Nucleus accumbens (tissue), 56 donors: Measurements from ENCODE around the gene GLRX5.

Source experiments
- DNase-seq, 56 donors: peaks; one replicate each; lab custom pipeline; 2025; lab: John Stamatoyannopoulos, UW

The GLRX5 gene

DNA sequence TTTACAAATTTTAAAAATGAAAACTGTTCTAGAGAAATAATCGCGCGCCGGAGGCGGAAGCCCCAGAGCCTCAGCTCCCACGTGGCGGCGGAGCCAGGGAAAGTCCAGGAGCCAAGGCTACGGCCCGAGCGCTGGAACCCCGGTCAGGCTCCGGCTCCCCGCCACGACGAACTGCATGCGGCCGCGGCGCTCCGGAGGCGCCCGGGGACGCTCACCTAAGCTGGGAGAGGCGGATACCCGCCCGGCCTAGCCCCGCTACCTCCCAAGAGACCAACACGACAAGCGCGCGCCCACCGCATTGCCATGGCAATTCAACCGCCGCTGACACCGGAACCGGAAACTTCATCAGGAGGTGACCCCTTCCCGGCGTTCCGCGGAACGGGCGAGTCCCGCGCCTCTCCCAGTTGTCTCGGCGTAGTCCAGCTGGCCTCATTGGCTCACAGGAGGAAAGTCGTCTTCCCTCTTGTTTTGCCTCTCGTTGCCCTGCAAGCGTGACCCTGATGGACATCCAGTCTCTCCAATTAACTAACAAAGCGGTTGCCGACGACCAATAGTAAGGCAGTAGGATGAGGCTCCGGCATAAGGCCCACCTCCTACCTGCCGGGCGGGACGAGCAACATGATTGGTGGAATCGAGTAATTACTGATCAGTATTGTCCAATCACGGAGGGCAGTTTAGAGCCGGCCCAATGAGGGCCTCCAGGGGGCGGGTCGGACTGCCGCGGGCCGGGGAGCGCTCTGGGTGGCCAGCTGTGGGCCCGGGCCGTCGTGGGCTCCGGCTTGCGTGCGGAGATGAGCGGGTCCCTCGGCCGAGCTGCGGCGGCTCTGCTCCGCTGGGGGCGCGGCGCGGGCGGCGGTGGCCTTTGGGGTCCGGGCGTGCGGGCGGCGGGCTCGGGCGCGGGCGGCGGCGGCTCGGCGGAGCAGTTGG lies at the start of gene GLRX5:
GLRX5 (plus strand) TSS at position 752 of the 927 bp plus-strand sequence; CDS start at position 792, 40 bp downstream.
- peak; percentile 91 to 100 (median 99) for DNase-seq

DNA sequence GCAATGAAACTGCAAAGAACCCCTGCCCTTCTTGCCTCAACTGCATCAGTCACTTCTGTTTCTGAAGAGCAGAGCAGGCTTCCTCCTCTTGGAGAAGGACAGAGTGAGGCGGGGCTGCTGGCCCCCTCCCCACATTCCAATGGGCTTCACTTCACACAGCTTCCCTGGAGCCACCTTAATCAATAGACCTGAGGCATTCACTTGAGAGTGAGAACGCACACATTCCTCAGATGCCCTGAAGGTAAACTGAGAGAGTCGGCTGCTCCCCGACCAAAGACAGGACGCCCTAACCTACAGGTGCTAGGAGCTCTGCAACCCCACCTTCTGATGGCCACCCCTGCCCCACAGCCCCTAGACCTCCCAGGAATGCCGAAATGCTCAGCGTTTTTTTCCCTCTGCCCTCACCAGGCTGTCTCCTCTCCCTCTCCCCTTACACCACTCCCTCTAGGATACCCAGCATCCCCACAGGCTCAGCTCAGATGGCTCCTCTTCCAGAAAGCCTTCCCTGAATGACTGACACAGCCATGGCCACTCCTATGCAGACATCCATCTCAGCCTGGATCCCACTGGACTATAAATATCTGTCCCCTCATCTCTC lies 49.5 kb upstream of the GLRX5 start:
- DNase-seq = no peak

DNA sequence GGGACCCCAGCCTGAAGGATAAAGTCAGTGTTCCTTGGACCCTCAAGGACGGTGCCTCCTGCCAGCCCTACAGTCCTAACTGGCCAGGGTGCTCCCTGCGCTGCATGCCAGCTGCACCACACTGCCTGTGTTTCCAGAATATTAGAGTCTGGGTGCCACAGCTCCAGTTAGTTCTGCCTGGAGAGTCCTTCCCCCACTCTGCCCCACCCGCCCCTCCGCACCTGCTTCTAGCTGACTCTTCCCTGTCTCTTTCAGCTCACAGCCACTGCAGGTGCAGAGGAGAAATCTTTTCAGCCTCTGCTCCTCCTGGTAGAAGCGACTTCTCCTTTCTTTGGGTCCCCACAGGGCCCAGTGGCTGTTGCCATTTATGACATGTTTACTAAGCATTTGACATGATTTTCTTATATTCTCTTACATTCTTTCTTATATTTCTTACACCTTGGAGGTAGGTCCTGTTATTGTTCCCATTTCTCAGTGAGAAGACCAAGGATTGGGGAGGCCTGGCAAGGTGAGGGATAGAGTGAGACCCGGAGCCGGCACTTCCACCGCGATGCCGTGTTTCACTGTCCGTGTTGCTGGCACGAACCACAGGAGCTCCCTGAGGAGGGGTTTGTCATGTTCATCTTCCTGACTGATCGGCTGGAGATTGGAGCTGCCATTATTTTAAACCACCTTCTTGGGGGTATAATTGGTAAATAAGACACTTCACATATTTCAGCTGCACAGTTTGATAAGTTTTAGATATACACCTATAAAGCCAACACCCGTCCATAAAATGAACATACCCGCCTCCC lies 47.8 kb upstream of the GLRX5 start:
- no peak for DNase-seq

DNA sequence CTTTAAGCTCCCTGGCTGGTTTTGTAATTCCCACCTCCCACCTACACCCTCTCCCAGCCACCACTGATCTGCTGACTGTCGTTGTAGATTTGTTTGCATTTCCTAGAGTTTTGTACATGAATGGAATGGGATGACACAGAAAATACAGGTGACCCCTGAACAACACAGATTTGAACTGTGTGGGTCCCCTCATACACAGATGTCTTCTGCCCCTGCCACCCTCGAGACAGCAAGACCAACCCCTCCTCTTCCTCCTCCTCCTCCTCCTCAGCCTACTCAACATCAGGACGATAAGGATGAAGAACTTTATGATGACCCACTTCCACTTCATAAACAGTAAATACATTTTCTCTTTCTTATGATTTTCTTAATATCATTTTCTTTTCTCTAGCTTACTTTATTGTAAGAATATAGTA lies 47.2 kb upstream of the GLRX5 start:
- no peak for DNase-seq

DNA sequence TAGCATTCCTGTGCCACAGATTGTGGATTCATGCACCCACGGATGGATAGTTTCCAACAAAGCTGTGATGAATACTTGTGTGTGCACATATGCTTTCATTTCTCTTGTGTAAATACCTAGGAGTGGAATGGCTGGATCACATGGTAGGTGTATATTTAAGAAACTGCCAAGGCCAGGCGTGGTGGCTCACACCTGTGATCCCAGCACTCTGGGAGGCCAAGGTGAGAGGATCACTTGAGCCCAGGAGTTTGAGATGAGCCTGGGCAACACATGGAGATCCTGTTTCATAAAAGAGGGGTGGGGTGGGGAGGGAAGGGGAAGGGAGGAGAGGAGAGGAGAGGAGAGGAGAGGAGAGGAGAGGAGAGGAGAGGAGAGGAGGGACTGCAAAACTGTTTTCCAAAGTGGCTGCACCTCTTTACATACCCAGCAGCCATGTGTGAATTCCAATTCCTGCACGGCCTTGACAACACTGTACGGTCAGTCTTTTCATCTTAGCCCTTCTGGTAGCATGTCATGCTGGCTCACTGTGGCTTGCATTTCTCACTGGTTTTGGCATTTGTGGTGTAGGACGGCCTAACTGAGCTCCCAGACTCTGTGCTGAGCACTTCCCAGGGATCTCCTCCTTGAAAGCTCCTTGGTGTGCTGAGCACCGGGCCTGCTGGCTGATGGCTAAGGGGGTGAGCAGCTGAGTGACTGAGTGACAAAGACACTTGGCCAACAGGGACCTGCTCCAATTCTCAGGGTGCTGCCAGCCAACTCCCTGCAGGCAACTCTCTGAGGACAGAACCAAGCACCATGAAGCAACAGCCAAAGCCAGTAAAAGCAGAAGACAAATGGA lies 46.3 kb upstream of the GLRX5 start:
- DNase-seq = peak in 32 of 56 donors; percentile 14 to 71 (median 41)

DNA sequence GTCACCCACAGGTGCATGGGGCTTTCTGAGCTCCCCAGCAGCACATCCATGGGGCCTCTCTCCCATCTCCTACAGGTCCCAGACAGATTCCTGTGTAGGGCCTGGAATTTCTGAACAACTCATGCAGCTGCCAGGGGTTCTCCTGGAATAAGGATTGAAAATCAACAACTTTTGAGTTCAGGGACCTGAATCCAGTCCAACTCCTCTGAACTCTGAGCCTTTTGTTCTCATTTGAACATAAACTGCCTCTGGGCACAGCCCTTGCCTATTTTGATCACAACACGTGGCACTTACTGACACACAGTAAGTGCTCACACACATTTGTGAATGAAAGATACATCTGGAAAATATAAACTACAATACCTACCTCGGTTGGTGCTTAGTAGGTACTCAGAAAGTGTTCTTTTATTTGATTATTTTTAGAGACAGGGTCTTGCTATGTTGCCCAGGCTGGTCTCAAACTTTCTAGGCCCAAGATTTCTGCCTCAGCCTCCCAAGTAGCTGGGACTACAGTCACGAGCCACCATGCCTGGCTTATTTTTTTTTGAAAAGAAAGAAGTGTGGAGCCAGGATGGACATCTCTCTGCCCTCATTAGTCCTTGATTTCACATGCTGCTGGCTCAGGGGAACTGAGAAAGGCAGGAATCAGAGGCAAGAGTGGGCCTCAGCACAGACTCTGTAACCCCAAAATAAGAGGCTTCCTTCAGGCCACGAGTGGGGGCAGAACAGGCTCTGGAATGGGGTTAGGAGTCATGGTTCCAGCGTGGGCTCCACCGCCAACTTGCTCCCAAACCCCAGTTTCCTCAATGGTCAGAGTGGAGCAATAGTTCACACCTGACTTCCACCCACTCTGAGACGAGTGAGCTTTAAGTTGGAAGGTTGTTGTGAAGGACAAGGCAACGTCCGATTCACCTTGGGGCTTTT lies 45.4 kb upstream of the GLRX5 start:
- DNase-seq = peak in 1 of 56 donors; percentile 26

DNA sequence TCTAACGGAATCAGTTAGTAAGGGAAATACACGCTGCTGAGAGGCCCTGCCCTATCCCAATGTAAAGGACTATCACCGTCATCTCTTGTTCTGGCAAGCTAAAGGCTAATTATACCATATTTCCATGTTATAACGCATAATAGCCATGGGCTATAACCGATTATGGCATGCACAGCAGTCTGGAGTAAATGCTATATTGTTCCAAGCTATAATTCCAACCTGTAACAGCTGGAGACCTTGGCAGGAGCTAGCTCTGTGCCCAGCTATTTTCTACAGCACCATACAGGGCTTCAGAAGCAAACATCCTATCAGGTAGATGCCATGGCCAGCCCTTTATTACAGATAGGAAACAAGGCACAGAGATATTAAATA lies 44.7 kb upstream of the GLRX5 start:
- DNase-seq = no peak

DNA sequence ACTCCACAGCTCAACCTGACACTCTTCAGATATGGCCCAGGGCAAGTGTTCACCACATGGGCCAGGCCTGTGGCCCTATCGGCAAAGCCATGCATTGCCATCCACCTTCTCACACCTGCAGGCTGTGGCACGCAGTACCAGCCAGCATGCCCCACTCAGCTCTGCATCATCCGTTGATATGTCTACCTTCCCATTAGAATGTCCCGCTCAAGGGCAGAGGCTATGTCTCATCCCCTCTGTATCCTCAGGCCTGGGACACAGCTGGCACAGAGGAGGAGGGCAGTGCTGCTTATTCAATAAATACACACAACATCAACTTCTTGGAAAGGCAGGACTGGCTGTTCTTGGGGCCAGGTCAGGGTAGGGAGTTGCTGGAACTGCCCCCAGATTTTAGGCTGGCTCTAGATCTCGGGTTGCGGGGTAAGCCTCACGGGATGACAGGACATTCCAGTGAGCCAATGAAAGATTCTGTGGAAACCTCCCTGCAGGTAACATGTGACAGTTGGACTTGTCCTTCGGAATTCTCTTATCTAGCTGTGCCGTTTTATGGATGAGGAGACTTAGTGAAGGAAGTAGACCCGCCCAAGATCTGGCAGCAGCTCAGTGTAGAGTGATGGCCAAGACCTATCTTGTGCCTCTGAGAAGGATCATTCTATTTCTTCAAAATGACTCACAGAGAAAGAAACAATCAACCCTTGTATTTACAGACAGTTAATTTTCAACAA lies 44.0 kb upstream of the GLRX5 start:
- DNase-seq = peak in 6 of 56 donors; percentile 16 to 52 (median 22)

DNA sequence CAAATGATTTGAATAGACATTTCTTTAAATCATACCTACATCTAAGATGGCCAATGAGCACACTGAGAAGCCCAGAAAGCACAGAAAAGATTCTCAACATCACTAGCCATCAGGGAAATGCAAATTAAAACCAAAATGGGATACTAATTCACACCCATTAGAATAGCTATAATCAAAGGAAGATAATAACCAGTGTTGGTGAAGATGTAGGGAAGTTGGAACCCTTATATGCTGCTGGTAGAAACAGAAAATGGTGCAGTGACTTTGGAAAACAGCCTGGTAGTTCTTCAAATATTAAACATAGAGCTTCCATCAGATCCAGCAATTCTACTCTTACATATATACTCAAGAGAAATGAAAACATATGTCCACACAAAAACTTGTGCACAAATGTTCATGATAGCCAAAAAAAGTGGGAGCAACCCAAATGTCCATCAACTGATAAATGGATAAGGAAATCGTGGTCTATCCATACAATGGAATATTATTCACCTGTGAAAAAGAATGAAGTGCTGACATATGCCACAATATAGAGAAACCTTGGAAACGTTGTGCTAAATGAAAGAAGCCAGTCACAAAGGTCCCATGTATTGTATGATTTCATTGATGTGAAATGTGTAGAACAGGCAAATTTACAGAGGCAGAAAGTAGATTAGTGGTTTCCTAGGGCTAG lies 42.8 kb upstream of the GLRX5 start:
- no peak for DNase-seq

DNA sequence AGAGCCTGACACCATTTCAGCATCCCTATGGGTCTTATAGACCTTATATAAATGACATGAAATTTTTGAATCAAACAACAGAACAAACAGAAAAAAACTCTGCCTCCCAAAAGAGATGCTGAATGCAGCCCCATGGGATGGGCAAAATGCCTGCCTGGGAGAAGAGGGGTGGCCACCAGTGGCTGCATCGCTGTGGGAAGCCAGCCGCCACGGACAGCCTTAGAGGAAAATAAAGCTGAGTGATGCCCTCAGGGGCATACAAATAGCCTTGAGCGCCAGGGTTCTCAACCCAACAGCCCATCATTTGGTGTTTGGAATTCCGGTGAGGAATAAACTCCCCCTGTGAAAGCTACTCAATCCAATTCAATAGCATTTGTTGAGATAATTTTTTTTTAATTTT lies 41.3 kb upstream of the GLRX5 start:
- peak in 3 of 56 donors; percentile 14 to 35 (median 21) for DNase-seq

DNA sequence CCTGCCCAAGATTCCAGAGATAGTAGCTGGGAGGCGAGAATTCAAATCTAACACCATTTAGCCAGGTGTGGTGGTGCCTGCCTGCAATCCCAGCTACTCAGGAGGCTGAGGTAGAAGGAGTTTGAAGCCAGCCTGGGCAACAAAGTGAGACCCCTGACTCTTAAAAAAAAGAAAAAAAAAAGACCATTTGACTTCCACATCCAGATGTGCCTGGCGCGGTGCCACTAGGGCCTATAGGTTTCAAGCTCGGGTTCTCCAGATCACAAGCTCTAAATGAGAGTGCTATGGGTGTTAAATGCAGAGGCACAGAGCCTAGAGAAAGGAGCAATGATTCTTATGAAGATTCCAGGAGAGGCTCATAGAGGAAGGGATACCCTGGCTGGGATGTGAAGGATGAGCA lies 40.9 kb upstream of the GLRX5 start:
- DNase-seq = no peak

DNA sequence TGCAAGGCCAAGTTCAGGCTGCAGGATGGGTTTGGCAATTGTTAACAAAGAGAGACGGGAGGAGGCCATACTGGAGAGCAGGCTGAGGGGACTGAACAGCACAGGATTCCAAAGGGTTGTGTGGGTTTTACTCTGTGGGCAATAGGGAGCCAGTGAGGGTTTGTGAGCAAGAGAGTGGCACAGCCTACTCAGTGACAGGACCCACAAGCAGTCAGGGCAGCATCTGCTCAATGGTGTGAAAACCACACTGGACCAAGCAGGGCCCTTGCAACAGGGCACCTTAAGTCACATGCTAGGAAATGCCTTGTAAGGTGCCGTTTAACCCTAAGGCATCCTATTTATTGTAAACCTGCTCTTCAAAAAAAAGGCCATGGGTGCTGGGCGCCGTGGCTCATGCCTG lies 40.4 kb upstream of the GLRX5 start:
- DNase-seq = no peak

DNA sequence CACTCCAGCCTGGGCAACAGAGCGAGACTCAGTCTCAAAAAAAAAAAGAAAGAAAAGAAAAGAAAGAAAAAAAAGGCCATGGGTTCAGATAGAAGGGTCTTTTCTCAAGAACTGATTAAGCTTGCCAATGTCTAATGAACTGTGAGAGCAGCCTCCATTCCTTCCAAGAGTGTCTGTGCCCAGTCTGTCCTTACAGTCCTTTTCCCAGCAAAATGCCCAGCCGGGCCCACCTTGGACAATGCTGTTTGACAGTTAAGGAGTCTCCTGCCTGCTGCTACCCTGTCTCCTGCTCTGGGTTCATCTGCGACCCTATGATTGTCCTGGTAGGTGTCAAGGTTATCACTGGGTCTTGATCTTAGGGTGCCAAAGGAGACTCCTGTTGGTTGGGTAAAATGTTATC lies 39.8 kb upstream of the GLRX5 start:
- DNase-seq = peak in 2 of 56 donors; percentile 10 to 14

DNA sequence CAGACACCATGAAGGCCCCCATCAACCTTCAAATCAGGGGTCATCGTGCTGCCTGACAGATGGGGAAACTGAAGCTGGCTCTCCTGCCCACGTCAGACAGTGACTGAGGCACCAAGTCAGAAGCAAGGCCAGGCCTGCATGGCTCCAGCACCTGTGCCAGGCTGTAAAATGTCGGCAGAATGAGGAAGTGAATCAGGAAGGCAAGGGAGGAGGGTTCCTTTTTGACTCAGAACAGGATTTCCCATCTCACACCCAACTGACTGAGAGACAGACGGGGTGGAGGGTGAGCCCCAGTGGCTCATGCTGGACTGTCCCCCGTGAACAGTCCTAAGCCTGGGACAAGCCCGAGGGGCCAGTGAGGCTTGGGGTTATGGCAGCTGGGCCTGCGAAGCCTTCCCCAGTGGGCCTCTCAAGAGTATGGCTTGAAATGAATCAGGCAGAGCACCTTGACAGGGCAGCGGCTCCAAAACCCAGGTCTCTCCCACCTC lies 39.3 kb upstream of the GLRX5 start:
- peak in 1 of 56 donors; percentile 14 for DNase-seq

DNA sequence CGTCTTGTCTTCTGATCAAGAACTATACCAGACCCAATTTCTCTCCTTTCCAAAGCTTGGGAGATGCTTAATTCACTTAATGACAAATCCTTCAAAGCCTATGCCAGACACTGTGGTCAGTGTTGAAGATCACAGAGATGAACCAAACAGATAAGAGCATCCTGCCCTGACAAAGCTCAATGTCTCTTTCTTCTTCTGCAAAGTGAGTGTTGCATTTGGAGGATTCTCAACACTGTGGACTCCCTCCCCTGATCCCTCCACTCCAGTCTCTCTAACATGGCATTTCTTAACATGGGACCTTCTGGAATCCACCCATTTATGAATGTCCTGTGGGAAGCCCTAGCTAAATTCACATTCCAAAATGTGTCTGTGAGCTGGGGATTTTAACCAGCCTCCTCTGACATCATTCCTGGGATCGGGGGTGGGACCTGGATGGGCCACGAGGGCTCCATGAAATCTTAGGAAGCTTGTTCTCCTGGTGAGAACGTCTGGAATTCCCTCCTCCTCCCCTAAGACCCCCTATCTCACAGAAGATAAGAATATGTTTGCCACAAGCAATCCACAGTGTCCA lies 38.7 kb upstream of the GLRX5 start:
- DNase-seq = no peak

DNA sequence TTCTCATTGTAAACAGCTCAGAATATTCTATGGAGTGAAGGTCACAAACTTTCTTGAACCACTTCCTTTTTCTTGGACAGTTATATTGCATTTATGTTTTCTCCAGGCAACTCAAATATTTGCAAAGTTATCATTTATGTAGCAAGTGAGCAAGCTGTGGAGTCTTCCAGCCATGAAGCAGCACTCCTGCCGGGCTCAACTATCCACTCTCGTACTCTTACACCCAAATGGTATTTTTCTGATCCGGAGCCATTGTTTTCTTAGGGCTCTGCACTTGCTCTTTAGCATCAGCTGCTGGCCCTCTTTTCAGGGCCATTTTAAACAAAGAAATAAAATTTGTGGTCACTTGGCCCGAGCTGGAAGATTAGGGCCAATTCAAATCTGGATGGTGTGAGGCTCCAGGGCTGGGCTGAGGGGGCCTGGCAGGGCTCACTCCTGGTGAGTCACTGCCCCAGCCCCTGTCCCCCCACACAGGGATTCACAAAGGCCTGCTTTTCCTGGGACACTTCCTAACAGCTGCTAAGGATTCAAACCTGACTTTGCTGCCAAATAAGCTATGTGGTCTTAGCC lies 38.1 kb upstream of the GLRX5 start:
- DNase-seq = peak in 12 of 56 donors; percentile 18 to 74 (median 26)

DNA sequence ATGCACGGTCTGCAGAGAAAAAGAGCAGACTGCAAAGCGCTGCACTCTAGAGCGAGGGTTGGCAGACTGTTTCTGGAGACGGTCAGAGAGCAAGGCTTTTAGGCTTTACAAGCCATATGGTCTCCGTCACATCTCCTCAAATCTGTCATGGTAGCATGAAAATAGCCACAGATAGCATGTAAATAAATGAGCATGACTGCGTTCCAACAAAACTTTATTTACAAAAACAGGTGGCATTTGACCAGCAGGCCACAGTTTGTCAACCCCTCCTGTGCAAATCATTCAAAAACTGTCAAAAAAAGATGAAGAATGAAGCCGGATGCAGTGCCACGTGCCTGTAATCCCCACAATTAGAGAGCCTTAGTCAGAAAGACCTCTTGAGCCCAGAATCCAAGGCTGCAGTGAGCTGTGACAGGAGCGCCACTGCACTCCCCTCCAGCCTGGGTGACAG lies 37.3 kb upstream of the GLRX5 start:
- DNase-seq = peak in 1 of 56 donors; percentile 14
